Endothelial cell (in vitro differentiated cells): ENCODE results near the gene FBXW12. TPM values are rescaled to one million over a fixed set of nuclear protein-coding genes. Genes with fewer than 3 reads are reported as not detected.

ENCODE experiments used
- DNase-seq: peaks from one replicate; pipeline ENCODE4 v3.0.0; 2021; ENCODE audit warnings: low spot score
- H3K27ac Mint-ChIP-seq: one replicate; pipeline ENCODE4 v1.8.0; 2021; ENCODE audit warnings: mixed read lengths, inconsistent platforms; ENCODE audit not compliant: unreplicated experiment
- H3K27me3 Mint-ChIP-seq: one replicate; pipeline ENCODE4 v1.8.0; 2021; ENCODE audit warnings: mild to moderate bottlenecking, moderate library complexity, mixed read lengths, inconsistent platforms; ENCODE audit not compliant: unreplicated experiment
- H3K36me3 Mint-ChIP-seq: one replicate; pipeline ENCODE4 v1.8.0; 2021; ENCODE audit warnings: mild to moderate bottlenecking, low read depth, mixed read lengths, inconsistent platforms; ENCODE audit not compliant: unreplicated experiment
- H3K4me1 Mint-ChIP-seq: one replicate; pipeline ENCODE4 v1.8.0; 2021; ENCODE audit warnings: mild to moderate bottlenecking, mixed read lengths, inconsistent platforms; ENCODE audit not compliant: unreplicated experiment
- H3K4me3 Mint-ChIP-seq: one replicate; pipeline ENCODE4 v1.8.0; 2021; ENCODE audit warnings: mild to moderate bottlenecking, mixed read lengths, inconsistent platforms; ENCODE audit not compliant: unreplicated experiment
- H3K9me3 Mint-ChIP-seq: one replicate; pipeline ENCODE4 v1.8.0; 2021; ENCODE audit warnings: mixed read lengths, inconsistent platforms; ENCODE audit not compliant: unreplicated experiment
- CTCF ChIP-seq: fragments of 200-600 bp; sonication (generic); IDR thresholded peaks from one replicate; pipeline ENCODE4 v1.5.0; 2021; ENCODE audit warnings: antibody characterized with exemption; ENCODE audit not compliant: unreplicated experiment
- total RNA-seq: library from RNA; stranded (reverse); fragmentation: NEBNext Ultra II Directional; extraction: Animal tissue kit (Norgen Biotek cat#: 25700); gene quantifications from one replicate; pipeline ENCODE4 v1.2.1, GENCODE V29; 2021; ENCODE audit not compliant: unreplicated experiment

The FBXW12 gene
- total RNA-seq, 1 donor from 2014 or later = not detected

GRCh38 chr3:48405971-48406370, 34.0 kb downstream of the FBXW12 start:
- TF ChIP-seq CTCF = no peak
- peak; percentile 1 for DNase-seq
- H3K9me3 Mint-ChIP-seq = no peaks in the 10 kb centered on the region
- H3K27me3 Mint-ChIP-seq = peaks cover 3% of the 10 kb centered on the region
- H3K27ac Mint-ChIP-seq = no peak overlapping the region
- H3K4me3 Mint-ChIP-seq = no peak overlapping the region
- H3K36me3 Mint-ChIP-seq = peaks cover 34% of the 10 kb centered on the region
- peaks cover 10% of the 10 kb centered on the region for H3K4me1 Mint-ChIP-seq

- H3K27ac Mint-ChIP-seq = peak overlapping the region; percentile 48
- no peak overlapping the region for H3K4me3 Mint-ChIP-seq
- DNase-seq = peak; percentile 3
Observed at GRCh38 chr3:48406443-48407431, 34.7 kb downstream of the FBXW12 start.

GRCh38 chr3:48407542-48408099, 35.6 kb downstream of the FBXW12 start:
- peaks cover 2% of the 10 kb centered on the region for H3K27me3 Mint-ChIP-seq
- peaks cover 10% of the 10 kb centered on the region for H3K4me1 Mint-ChIP-seq
- no peaks in the 10 kb centered on the region for H3K9me3 Mint-ChIP-seq
- TF ChIP-seq CTCF = no peak
- peaks cover 38% of the 10 kb centered on the region for H3K36me3 Mint-ChIP-seq
- H3K27ac Mint-ChIP-seq = peak overlapping the region; percentile 48
- no peak overlapping the region for H3K4me3 Mint-ChIP-seq
- peak; percentile 2 for DNase-seq

More at GRCh38 chr3:48406443-48407431, 34.7 kb downstream of the FBXW12 start:
- TF ChIP-seq CTCF = no peak
- peaks cover 36% of the 10 kb centered on the region for H3K36me3 Mint-ChIP-seq
- no peaks in the 10 kb centered on the region for H3K9me3 Mint-ChIP-seq
- H3K27me3 Mint-ChIP-seq = peaks cover 2% of the 10 kb centered on the region
- H3K4me1 Mint-ChIP-seq = peaks cover 10% of the 10 kb centered on the region

- TF ChIP-seq CTCF = no peak
Observed at GRCh38 chr3:48408823-48409281, 36.8 kb downstream of the FBXW12 start.

More at GRCh38 chr3:48408823-48409281, 36.8 kb downstream of the FBXW12 start:
- Mint-ChIP-seq H3K36me3 (peaks cover 40% of the 10 kb centered on the region), H3K9me3 (no peaks in the 10 kb centered on the region), H3K4me3 (no peak overlapping the region), H3K27ac (no peak overlapping the region), H3K4me1 (peaks cover 10% of the 10 kb centered on the region), H3K27me3 (peaks cover 4% of the 10 kb centered on the region)
- no peak for DNase-seq
